Measurements from ENCODE around the gene KCNMB1. TPM values are rescaled to one million over a fixed set of nuclear protein-coding genes. Genes with fewer than 3 reads are reported as not detected.

Gene KCNMB1, protein sequence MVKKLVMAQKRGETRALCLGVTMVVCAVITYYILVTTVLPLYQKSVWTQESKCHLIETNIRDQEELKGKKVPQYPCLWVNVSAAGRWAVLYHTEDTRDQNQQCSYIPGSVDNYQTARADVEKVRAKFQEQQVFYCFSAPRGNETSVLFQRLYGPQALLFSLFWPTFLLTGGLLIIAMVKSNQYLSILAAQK
- 1.1 TPM for total RNA-seq (ENCODE audit: unreplicated experiment)
- long read RNA-seq, full-length matches to known transcripts = 8 of 8 reads
- long read RNA-seq, partial matches to known transcripts = 0 of 8 reads
- long read RNA-seq, other reads (novel, unspliced or antisense) = 0 of 8 reads

GRCh38 chr5:170388818-170389549, at the start of gene KCNMB1:
TSS of gene KCNMB1 (minus strand) at chr5:170389367. CDS start at chr5:170385447, 3,920 bp downstream.
- DNase-seq (ENCODE audit: low spot score) = peak; percentile 6
- H3K27ac Mint-ChIP-seq (ENCODE audit: unreplicated experiment) = no peak within 1 kb of the TSS
- peaks cover 7% of the 10 kb centered on the region for H3K27me3 Mint-ChIP-seq (ENCODE audit: unreplicated experiment)
- H3K4me1 Mint-ChIP-seq (ENCODE audit: unreplicated experiment) = peaks cover 30% of the 10 kb centered on the region
- no peaks in the 10 kb centered on the region for H3K9me3 Mint-ChIP-seq (ENCODE audit: unreplicated experiment)
- H3K4me3 Mint-ChIP-seq (ENCODE audit: unreplicated experiment) = no peak within 1 kb of the TSS
- TF ChIP-seq, protein P1, sequence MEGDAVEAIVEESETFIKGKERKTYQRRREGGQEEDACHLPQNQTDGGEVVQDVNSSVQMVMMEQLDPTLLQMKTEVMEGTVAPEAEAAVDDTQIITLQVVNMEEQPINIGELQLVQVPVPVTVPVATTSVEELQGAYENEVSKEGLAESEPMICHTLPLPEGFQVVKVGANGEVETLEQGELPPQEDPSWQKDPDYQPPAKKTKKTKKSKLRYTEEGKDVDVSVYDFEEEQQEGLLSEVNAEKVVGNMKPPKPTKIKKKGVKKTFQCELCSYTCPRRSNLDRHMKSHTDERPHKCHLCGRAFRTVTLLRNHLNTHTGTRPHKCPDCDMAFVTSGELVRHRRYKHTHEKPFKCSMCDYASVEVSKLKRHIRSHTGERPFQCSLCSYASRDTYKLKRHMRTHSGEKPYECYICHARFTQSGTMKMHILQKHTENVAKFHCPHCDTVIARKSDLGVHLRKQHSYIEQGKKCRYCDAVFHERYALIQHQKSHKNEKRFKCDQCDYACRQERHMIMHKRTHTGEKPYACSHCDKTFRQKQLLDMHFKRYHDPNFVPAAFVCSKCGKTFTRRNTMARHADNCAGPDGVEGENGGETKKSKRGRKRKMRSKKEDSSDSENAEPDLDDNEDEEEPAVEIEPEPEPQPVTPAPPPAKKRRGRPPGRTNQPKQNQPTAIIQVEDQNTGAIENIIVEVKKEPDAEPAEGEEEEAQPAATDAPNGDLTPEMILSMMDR (IDR thresholded peaks at IDR 0.05; ENCODE audit: unreplicated experiment) = no peak
- H3K36me3 Mint-ChIP-seq (ENCODE audit: low read depth, unreplicated experiment) = no peaks in the 10 kb centered on the region

DNA sequence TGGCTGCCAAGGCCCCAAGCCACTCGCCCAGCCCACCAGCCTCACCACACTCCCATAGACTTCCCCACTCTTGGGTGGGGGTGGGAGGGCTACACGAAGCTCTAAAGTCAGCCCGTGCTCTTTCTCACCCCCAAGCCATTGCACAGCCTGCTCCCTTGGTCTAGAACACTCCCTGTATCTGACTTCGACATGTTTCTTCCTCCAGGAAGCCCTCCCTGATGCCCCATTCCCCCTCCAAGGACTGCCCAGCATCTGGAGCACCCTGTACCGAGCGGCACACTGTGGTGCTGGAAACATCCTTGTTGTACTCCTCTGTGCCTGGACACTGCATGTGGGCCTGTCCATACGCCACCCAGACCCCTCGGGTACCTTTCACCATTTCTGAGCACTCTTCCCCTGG, 49.4 kb upstream of the KCNMB1 start:
- Mint-ChIP-seq H3K4me1 (ENCODE audit: unreplicated experiment) (peaks cover 5% of the 10 kb centered on the region), H3K4me3 (ENCODE audit: unreplicated experiment) (no peak overlapping the region), H3K9me3 (ENCODE audit: unreplicated experiment) (no peaks in the 10 kb centered on the region), H3K27me3 (ENCODE audit: unreplicated experiment) (peaks cover 12% of the 10 kb centered on the region), H3K27ac (ENCODE audit: unreplicated experiment) (no peak overlapping the region), H3K36me3 (ENCODE audit: low read depth, unreplicated experiment) (no peaks in the 10 kb centered on the region)
- no peak for DNase-seq (ENCODE audit: low spot score)
- TF ChIP-seq, protein P1 (IDR thresholded peaks at IDR 0.05; ENCODE audit: unreplicated experiment) = no peak

DNA sequence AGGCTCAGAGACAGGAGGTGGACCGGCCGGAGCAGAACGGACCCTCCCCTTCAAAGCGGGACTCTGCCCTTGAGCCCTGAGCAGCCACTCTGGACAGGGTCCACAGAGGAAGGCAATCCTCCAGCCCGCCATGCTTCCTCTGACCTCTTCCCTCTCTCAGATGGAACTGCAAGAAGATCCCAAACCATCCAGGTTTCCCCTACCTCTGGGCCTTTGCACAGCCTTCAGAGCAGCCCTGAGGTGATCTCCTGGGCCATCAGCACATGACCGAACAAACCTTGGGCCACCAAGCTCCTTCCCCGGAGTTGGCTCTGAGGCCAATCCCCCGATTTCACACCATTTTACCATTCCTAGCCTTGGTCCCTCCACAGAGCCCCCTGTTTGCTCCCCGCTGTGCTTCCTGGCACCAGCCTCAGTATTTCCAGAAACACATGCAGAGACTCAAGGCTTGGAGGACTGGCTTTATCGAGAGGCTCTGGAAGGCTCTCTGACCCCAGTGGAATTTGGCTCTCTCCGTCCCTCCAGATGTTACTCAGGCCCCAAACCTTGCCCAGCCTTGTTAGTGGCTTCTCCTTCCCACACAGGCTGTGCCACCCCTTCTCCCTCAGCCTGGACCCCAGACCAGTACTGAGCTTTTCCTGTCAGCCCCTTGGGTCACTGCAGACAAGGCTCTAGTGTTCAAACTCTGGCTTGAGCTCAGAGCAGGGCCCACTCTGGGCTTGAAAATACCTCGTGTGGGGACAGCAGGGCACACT, 48.6 kb upstream of the KCNMB1 start:
- H3K27ac Mint-ChIP-seq (ENCODE audit: unreplicated experiment) = no peak overlapping the region
- no peak for DNase-seq (ENCODE audit: low spot score)

GRCh38 chr5:170436335-170436734, 47.2 kb upstream of the KCNMB1 start:
- Mint-ChIP-seq H3K9me3 (ENCODE audit: unreplicated experiment) (no peaks in the 10 kb centered on the region), H3K27ac (ENCODE audit: unreplicated experiment) (no peak overlapping the region), H3K27me3 (ENCODE audit: unreplicated experiment) (peaks cover 9% of the 10 kb centered on the region), H3K36me3 (ENCODE audit: low read depth, unreplicated experiment) (no peaks in the 10 kb centered on the region), H3K4me3 (ENCODE audit: unreplicated experiment) (no peak overlapping the region), H3K4me1 (ENCODE audit: unreplicated experiment) (peaks cover 5% of the 10 kb centered on the region)
- TF ChIP-seq, protein P1 (IDR thresholded peaks at IDR 0.05; ENCODE audit: unreplicated experiment) = no peak
- DNase-seq (ENCODE audit: low spot score) = no peak

More for the DNA sequence above, 48.6 kb upstream of the KCNMB1 start:
- TF ChIP-seq, protein P1 (IDR thresholded peaks at IDR 0.05; ENCODE audit: unreplicated experiment) = no peak
- peaks cover 5% of the 10 kb centered on the region for H3K4me1 Mint-ChIP-seq (ENCODE audit: unreplicated experiment)
- no peaks in the 10 kb centered on the region for H3K36me3 Mint-ChIP-seq (ENCODE audit: low read depth, unreplicated experiment)
- no peaks in the 10 kb centered on the region for H3K9me3 Mint-ChIP-seq (ENCODE audit: unreplicated experiment)
- no peak overlapping the region for H3K4me3 Mint-ChIP-seq (ENCODE audit: unreplicated experiment)
- H3K27me3 Mint-ChIP-seq (ENCODE audit: unreplicated experiment) = peaks cover 9% of the 10 kb centered on the region

Data from endothelial cell (in vitro differentiated cells).